ENCODE data around the gene NCCRP1.
"Not testable (repeated sequence)": the region's sequence is repeated elsewhere in the genome, so short reads cannot be mapped to it uniquely, and the experiment has no call there.

The NCCRP1 gene

GRCh38 chr19:39212375-39212742 is 15.6 kb downstream of the NCCRP1 start:
- Histone ChIP-seq H3K4me1 (ENCODE audit: insufficient read depth, low read length) (no peaks in the 10 kb centered on the region), H3K4me3 (ENCODE audit: low read length) (no peak overlapping the region), H3K9ac (ENCODE audit: low read depth, low read length) (no peak overlapping the region), H3K27me3 (ENCODE audit: insufficient read depth, low read length) (peaks cover 2% of the 10 kb centered on the region; the same call in 1 of the 2 replicates), H3K36me3 (ENCODE audit: insufficient read depth, low read length) (no peaks in the 10 kb centered on the region), H3K9me3 (ENCODE audit: insufficient read depth, low read depth, low read length) (no peaks in the 10 kb centered on the region), H3K27ac (ENCODE audit: low read depth, low read length) (no peak overlapping the region)
- 18% methylated on average over 7 of the region's 8 CpGs for WGBS

GRCh38 chr19:39215323-39215722 is 18.6 kb downstream of the NCCRP1 start:
- not testable (repeated sequence) for H3K9ac ChIP-seq (ENCODE audit: low read depth, low read length); H3K36me3 ChIP-seq (ENCODE audit: insufficient read depth, low read length); H3K27ac ChIP-seq (ENCODE audit: low read depth, low read length); H3K27me3 ChIP-seq (ENCODE audit: insufficient read depth, low read length); H3K9me3 ChIP-seq (ENCODE audit: insufficient read depth, low read depth, low read length); H3K4me1 ChIP-seq (ENCODE audit: insufficient read depth, low read length); H3K4me3 ChIP-seq (ENCODE audit: low read length)
- WGBS = 88% methylated on average over 3 of the region's 3 CpGs

DNA sequence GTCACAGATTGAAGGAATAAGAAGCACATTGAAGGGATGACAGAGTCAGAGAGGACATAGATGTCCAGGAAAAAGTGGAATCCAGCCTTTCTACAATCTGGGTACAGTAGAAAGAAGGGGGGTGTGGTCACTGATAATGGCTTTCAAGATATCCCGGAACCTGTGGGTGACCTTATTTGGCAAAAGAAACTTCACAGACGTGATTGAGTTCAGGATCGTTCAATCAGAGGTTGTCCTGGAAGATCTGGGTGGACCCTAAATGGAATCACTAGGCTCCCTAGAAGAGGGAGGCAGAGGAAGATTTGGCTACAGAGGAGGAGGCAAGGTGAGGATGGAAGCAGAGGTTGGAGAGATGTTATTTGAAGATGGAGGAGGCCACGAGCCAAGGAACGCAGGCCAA is 20.3 kb downstream of the NCCRP1 start:
- 78% methylated on average over 5 of the region's 5 CpGs for WGBS
- Histone ChIP-seq H3K4me3 (ENCODE audit: low read length) (no peak overlapping the region), H3K9me3 (ENCODE audit: insufficient read depth, low read depth, low read length) (no peaks in the 10 kb centered on the region), H3K27ac (ENCODE audit: low read depth, low read length) (no peak overlapping the region), H3K27me3 (ENCODE audit: insufficient read depth, low read length) (peaks cover 14% of the 10 kb centered on the region; the same call in 1 of the 2 replicates), H3K36me3 (ENCODE audit: insufficient read depth, low read length) (no peaks in the 10 kb centered on the region), H3K9ac (ENCODE audit: low read depth, low read length) (no peak overlapping the region), H3K4me1 (ENCODE audit: insufficient read depth, low read length) (no peaks in the 10 kb centered on the region)

DNA sequence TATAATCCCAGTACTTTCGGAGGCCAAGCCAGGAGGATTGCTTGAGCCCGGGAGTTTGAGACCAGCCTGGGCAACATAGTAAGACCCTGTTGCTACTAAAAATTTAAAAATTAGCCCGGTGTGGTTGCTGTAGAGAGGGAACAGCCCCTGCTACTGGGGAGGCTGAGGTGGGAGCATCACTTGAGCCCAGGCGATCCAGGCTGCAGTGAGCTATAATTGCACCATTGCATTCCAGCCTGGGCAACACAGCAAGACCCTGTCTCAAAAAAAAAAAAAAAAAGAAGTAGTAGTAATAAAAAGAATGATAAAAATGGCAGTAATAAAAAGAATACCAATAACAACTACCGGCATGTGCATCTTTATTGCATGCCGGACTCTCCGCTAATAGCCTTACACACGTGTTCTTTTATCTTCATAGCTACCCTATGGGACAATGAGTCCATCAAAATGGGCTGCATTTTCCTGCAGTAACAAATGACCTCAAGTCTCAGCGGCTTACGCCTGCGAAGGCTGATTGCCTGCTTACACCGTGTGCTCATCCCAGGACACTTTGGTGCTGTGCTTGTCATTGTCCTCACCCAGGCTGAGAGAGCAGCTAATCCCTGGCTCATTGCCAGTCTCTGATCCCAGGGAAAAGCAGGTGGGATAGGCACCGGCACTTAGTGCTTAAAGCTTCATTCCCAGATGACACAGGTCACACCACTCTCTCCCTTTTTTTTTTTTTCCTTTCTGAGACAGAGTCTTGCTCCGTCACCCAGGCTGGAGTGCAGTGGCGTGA is 21.7 kb downstream of the NCCRP1 start:
- no peak overlapping the region for H3K9ac ChIP-seq (ENCODE audit: low read depth, low read length)
- H3K27ac ChIP-seq (ENCODE audit: low read depth, low read length) = no peak overlapping the region
- H3K4me3 ChIP-seq (ENCODE audit: low read length) = no peak overlapping the region
- no peaks in the 10 kb centered on the region for H3K9me3 ChIP-seq (ENCODE audit: insufficient read depth, low read depth, low read length)
- H3K36me3 ChIP-seq (ENCODE audit: insufficient read depth, low read length) = no peaks in the 10 kb centered on the region
- H3K4me1 ChIP-seq (ENCODE audit: insufficient read depth, low read length) = no peaks in the 10 kb centered on the region
- WGBS = 90% methylated on average over 15 of the region's 15 CpGs
- H3K27me3 ChIP-seq (ENCODE audit: insufficient read depth, low read length) = peaks cover 14% of the 10 kb centered on the region; the same call in 1 of the 2 replicates

DNA sequence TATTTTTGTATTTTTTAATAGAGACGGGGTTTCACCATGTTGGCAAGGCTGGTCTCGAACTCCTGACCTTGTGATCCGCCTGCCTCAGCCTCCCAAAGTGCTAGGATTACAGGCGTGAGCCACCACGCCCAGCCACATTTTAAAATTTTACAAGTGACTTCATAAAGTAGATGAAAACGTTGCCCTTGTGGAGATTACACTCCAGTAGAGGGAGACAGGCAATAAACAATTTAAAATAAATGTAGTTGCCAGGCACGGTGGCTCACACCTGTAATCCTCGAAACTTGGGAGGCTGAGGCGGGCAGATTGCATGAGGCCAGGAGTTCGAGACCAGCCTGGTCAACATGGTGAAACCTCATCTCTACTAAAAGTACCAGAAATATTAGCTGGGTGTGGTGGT is 22.3 kb downstream of the NCCRP1 start:
- H3K36me3 ChIP-seq (ENCODE audit: insufficient read depth, low read length); H3K9me3 ChIP-seq (ENCODE audit: insufficient read depth, low read depth, low read length): not testable (repeated sequence)
- WGBS = 81% methylated on average over 10 of the region's 10 CpGs

GRCh38 chr19:39223703-39224279 is 27.0 kb downstream of the NCCRP1 start:
- no peaks in the 10 kb centered on the region for H3K4me1 ChIP-seq (ENCODE audit: insufficient read depth, low read length)
- no peaks in the 10 kb centered on the region for H3K9me3 ChIP-seq (ENCODE audit: insufficient read depth, low read depth, low read length)
- no peak overlapping the region for H3K27ac ChIP-seq (ENCODE audit: low read depth, low read length)
- 32% methylated on average over 3 of the region's 4 CpGs for WGBS
- H3K36me3 ChIP-seq (ENCODE audit: insufficient read depth, low read length) = no peaks in the 10 kb centered on the region
- no peak overlapping the region for H3K4me3 ChIP-seq (ENCODE audit: low read length)
- H3K27me3 ChIP-seq (ENCODE audit: insufficient read depth, low read length) = peaks cover 20% of the 10 kb centered on the region; the same call in 1 of the 2 replicates
- H3K9ac ChIP-seq (ENCODE audit: low read depth, low read length) = no peak overlapping the region

More for the DNA sequence above, 22.3 kb downstream of the NCCRP1 start:
- not testable (repeated sequence) for H3K27ac ChIP-seq (ENCODE audit: low read depth, low read length); H3K4me1 ChIP-seq (ENCODE audit: insufficient read depth, low read length); H3K4me3 ChIP-seq (ENCODE audit: low read length); H3K9ac ChIP-seq (ENCODE audit: low read depth, low read length)
- H3K27me3 ChIP-seq (ENCODE audit: insufficient read depth, low read length) = peaks cover 14% of the 10 kb centered on the region; the same call in 1 of the 2 replicates

DNA sequence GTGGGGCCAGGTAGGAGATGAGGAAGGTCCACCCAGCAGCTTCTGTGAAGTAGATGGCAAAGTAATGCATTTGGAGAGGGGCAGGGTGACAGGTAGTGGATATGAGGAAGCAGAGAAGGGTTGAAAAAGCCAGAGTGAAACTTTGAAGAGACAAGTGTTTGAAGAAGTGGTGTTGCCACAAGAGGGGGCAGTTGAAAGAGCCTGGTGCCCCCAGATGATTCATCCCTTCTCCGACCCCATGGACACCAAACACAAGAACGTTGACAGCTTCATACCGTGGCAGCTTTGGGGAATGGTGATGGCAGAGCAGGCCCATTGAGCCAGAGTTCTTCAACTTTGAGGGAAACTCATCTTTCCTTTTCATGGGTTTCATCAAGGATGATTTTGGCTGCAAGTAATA is 28.1 kb downstream of the NCCRP1 start:
- H3K27ac ChIP-seq (ENCODE audit: low read depth, low read length) = no peak overlapping the region
- no peaks in the 10 kb centered on the region for H3K36me3 ChIP-seq (ENCODE audit: insufficient read depth, low read length)
- no peak overlapping the region for H3K9ac ChIP-seq (ENCODE audit: low read depth, low read length)
- no peak overlapping the region for H3K4me3 ChIP-seq (ENCODE audit: low read length)
- WGBS = 24% methylated on average over 3 of the region's 3 CpGs
- H3K9me3 ChIP-seq (ENCODE audit: insufficient read depth, low read depth, low read length) = no peaks in the 10 kb centered on the region
- H3K4me1 ChIP-seq (ENCODE audit: insufficient read depth, low read length) = no peaks in the 10 kb centered on the region
- peaks cover 18% of the 10 kb centered on the region; the same call in 1 of the 2 replicates for H3K27me3 ChIP-seq (ENCODE audit: insufficient read depth, low read length)

DNA sequence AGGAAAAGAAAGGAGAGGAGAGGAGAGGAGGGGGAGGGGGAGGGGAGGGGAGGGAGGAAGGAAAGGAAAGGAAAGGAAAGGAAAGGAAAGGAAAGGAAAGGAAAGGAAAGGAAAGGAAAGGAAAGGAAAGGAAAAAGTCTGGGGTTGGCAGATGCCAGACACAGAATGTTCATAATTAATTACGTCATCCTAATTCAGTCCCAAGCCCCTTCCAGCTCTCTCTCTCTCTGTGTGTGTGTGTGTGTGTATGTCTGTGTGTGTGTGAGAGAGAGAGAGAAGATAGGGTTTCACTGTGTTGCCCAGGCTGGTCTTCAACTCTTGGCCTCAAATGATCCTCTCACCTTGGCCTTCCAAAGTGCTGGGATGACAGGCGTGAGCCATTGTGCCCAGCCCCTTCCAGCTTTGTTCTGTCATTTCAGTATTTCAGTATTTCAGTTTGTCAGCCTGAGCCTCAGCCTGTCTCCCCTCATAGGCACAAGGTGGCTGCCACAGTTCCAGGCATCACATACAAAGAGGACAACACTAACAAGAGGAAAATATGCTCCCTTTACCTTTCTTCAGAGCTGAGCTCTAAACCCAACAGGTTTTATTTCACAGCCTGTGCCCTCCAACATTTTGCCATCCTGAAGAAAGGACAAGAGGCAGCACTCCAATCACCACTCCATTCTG is 33.5 kb downstream of the NCCRP1 start:
- H3K9me3 ChIP-seq (ENCODE audit: insufficient read depth, low read depth, low read length) = no peaks in the 10 kb centered on the region
- H3K27me3 ChIP-seq (ENCODE audit: insufficient read depth, low read length) = peaks cover 6% of the 10 kb centered on the region; the same call in 1 of the 2 replicates
- no peak overlapping the region for H3K9ac ChIP-seq (ENCODE audit: low read depth, low read length)
- no peaks in the 10 kb centered on the region for H3K4me1 ChIP-seq (ENCODE audit: insufficient read depth, low read length)
- 76% methylated on average over 1 of the region's 2 CpGs for WGBS
- H3K27ac ChIP-seq (ENCODE audit: low read depth, low read length) = no peak overlapping the region
- no peaks in the 10 kb centered on the region for H3K36me3 ChIP-seq (ENCODE audit: insufficient read depth, low read length)
- no peak overlapping the region for H3K4me3 ChIP-seq (ENCODE audit: low read length)

DNA sequence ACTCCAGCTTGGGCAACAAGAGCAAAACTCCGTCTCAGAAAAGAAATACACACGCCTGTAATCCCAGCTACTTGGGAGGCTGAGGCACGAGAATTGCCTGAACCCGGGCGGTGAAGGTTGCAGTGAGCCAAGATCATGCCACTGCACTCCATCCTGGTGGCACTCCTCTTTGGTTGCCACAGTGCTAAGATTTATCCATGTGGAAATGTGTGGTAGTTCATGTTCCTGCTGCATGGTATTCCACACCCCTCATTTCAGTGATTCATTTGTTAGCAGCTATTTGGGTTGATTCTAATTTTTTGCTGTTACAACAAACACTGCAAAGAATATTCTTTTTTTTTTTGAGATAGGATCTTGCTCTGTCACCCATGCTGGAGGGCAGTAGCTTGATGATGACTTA is 35.9 kb downstream of the NCCRP1 start:
- no peaks in the 10 kb centered on the region for H3K4me1 ChIP-seq (ENCODE audit: insufficient read depth, low read length)
- no peak overlapping the region for H3K4me3 ChIP-seq (ENCODE audit: low read length)
- no peak overlapping the region for H3K27ac ChIP-seq (ENCODE audit: low read depth, low read length)
- H3K9ac ChIP-seq (ENCODE audit: low read depth, low read length) = no peak overlapping the region
- H3K36me3 ChIP-seq (ENCODE audit: insufficient read depth, low read length) = no peaks in the 10 kb centered on the region
- 87% methylated on average over 5 of the region's 5 CpGs for WGBS
- H3K9me3 ChIP-seq (ENCODE audit: insufficient read depth, low read depth, low read length) = no peaks in the 10 kb centered on the region
- peaks cover 4% of the 10 kb centered on the region for H3K27me3 ChIP-seq (ENCODE audit: insufficient read depth, low read length)

DNA sequence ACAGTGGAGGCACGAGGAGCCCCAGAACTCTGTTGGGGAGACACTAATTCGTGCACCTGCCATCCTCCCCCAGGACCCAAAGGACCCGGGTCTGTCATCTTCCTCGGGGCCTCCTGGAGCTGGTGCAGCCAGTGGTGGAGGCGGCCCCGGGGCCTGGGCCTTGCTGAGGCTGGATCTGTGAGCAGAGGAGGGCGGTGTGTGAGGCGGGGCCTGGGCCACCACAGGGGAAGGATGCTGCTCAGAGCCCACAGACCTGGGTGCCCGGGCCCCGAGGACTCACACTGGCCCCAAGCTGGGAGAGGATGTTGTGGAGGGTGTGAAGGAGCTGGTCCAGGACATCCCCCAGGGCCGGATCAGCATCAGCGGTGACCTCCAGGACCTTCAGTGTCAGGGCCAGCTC is 39.8 kb downstream of the NCCRP1 start:
- Histone ChIP-seq H3K4me1 (ENCODE audit: insufficient read depth, low read length) (no peaks in the 10 kb centered on the region), H3K9me3 (ENCODE audit: insufficient read depth, low read depth, low read length) (no peaks in the 10 kb centered on the region), H3K27me3 (ENCODE audit: insufficient read depth, low read length) (peaks cover 24% of the 10 kb centered on the region), H3K27ac (ENCODE audit: low read depth, low read length) (no peak overlapping the region), H3K4me3 (ENCODE audit: low read length) (no peak overlapping the region), H3K36me3 (ENCODE audit: insufficient read depth, low read length) (no peaks in the 10 kb centered on the region), H3K9ac (ENCODE audit: low read depth, low read length) (no peak overlapping the region)
- WGBS = 83% methylated on average over 12 of the region's 12 CpGs

Measured in HUES64 (cell line).